Skin epidermis (tissue), 12 donors: ENCODE measurements around the gene SUN2.

Experiments used
- H3K27ac ChIP-seq, 21 experiments: fragments of 200-600 bp; sonication (generic) in 11 of 21; one replicate each; pipeline ENCODE4 v1.5.0; 2020; ENCODE audit warnings: mild to moderate bottlenecking in 3 of 21, inconsistent platforms in 2 of 21, moderate library complexity in 2 of 21
- H3K4me3 ChIP-seq, 7 experiments: fragments of 200-600 bp; sonication (generic) in 2 of 7; one replicate each; pipeline ENCODE4 v1.5.0; 2020; ENCODE audit warnings: inconsistent platforms in 2 of 7, mild to moderate bottlenecking in 2 of 7, moderate library complexity in 1 of 7

The SUN2 gene

GRCh38 chr22:38725900-38726655 is 29.7 kb downstream of the SUN2 start:
- no peak overlapping the region for H3K4me3 ChIP-seq
- H3K27ac ChIP-seq: no peak overlapping the region

GRCh38 chr22:38724926-38725571 is 30.7 kb downstream of the SUN2 start:
- Histone ChIP-seq H3K27ac (no peak overlapping the region), H3K4me3 (no peak overlapping the region)

DNA sequence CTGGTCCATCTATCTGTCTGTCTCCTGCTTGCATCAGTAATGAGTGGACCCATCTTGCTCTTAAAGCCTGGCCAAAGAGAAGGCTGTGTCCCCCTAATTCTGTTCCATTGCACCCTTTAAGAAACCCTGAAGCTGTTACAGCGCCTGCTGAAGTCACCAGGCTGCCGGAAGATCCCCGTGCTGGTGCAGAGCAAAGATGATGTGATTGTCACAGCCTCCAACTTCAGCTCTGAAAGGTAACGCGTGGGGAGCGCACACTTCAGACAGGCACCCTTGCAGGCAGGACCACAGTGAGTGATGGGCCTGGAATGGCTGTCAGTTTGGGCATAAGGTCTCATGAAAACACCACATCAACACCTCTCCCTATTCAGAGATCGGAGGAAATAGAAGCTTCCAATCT is 31.6 kb downstream of the SUN2 start:
- Histone ChIP-seq H3K27ac (no peak overlapping the region), H3K4me3 (no peak overlapping the region)

- Histone ChIP-seq H3K4me3 (no peak overlapping the region), H3K27ac (no peak overlapping the region)
Observed at GRCh38 chr22:38721551-38721950, 34.2 kb downstream of the SUN2 start.

DNA sequence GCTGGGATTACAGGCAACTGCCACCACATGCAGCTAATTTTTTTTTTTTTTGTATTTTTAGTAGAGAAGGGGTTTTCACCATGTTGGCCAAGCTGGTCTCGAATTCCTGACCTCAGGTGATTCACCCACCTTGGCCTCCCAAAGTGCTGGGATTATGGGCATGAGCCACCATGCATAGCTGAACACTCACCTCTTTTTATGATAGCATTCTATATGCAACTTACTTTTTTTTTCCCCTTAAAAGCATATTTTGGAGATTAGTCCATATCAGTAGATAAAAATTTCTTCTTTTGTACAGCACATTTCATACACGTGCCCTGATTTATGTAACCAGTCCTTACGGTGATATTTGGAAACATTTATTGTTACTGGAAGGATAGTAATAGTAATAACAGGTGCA is 35.4 kb downstream of the SUN2 start:
- no peak overlapping the region for H3K27ac ChIP-seq
- no peak overlapping the region for H3K4me3 ChIP-seq

DNA sequence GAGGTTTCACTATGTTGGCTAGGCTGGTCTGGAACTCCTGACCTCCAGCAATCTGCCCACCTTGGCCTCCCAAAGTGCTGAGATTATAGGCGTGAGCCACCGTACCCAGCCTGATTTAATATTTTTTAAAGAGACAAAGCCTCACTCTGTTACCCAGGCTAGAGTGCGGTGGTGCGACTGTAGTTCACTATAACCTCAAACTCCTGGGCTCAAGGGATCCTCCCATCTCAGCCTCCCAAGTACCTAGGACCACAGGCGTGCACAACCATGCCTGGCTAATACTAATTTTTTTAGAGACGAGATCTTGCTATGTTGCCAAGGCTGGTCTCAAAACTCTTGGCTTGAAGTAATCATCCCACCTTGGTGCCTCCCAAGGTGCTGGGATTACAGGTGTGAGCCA is 36.6 kb downstream of the SUN2 start:
- H3K27ac ChIP-seq: peak overlapping the region in 2 of 21 experiments; percentile 18 to 25
- H3K4me3 ChIP-seq: no peak overlapping the region

- no peak overlapping the region for H3K4me3 ChIP-seq
- peak overlapping the region in 3 of 21 experiments; percentile 18 to 44 (median 20) for H3K27ac ChIP-seq
Observed at GRCh38 chr22:38718414-38718813, 37.4 kb downstream of the SUN2 start.

GRCh38 chr22:38717244-38717643 is 38.6 kb downstream of the SUN2 start:
- H3K4me3 ChIP-seq: no peak overlapping the region
- H3K27ac ChIP-seq: peak overlapping the region in 1 of 21 experiments; percentile 32

DNA sequence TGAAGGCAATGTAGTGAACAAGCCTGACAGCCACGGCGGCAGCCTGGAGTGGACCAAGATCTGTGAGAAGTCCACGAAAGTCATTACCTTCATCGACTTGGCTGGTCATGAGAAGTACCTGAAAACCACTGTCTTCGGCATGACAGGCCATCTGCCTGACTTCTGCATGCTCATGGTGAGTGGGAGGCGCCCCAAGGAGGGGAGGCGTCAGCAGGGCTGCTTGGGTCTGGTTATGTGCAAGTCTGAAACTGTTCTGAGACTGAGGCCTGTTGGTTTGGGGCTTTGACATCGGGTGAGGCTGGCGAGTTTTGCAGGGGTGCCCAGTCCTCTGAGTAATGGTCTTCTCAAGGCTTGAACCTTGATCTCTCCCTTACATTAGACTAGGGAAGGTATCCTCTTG is 39.0 kb downstream of the SUN2 start:
- Histone ChIP-seq H3K27ac (no peak overlapping the region), H3K4me3 (no peak overlapping the region)

DNA sequence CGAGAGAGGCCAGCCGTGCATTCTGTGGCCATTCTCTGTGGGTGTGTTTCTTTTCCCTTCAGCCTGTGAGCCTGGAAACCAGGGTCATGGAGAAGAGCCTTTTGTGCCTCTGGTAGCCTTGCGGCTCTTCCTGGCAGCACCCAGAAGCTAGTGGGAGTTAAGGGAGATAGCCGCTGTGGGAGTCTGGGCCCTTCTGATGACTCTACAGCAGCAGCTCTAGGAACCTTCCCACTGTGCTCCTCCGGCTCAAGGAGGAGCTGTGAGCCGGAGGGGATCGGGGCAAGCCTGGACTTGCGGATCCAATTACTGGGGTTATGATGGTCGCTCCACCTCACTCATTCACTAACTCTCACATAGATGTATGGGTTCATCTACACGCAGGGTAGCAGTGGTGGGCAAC is 39.5 kb downstream of the SUN2 start:
- no peak overlapping the region for H3K27ac ChIP-seq
- H3K4me3 ChIP-seq: no peak overlapping the region

GRCh38 chr22:38715852-38716251 is 39.9 kb downstream of the SUN2 start:
- Histone ChIP-seq H3K27ac (no peak overlapping the region), H3K4me3 (no peak overlapping the region)

DNA sequence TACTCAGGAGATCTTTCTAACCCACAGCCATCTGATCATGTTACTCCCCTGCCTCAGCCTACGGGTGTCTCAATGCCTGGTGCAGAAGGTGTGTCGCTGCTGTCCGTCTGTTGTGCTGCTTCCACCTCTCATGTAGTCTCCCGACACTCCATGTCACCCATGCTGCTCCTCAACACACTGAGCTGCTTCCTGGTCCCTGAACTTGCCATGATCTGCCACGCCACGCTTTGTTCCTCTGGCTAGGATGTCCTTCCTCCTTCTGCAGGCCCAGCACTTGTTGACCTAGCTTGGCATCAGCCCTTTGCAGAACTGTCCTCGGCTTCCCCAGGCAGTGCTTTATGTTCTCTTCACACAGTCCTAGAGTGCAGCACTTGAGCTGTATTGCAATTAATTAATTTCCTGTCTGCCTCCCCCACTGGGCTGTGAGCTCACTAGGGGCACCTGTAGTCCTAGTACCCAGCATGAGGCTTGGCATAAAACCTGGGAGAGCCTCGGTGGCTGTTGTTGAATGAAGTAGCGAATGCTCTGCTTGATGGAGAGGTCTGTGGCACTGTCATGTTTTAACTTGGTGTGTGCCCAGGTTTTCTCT is 40.5 kb downstream of the SUN2 start:
- Histone ChIP-seq H3K27ac (peak overlapping the region in 1 of 21 experiments; percentile 21), H3K4me3 (no peak overlapping the region)

- no peak overlapping the region for H3K4me3 ChIP-seq
Observed at GRCh38 chr22:38713921-38714320, 41.9 kb downstream of the SUN2 start.

GRCh38 chr22:38712486-38713207 is 43.2 kb downstream of the SUN2 start:
- H3K27ac ChIP-seq: no peak overlapping the region
- H3K4me3 ChIP-seq: no peak overlapping the region

More at GRCh38 chr22:38713921-38714320, 41.9 kb downstream of the SUN2 start:
- H3K27ac ChIP-seq: no peak overlapping the region

GRCh38 chr22:38710866-38711265 is 44.9 kb downstream of the SUN2 start:
- H3K4me3 ChIP-seq: no peak overlapping the region
- H3K27ac ChIP-seq: no peak overlapping the region

- no peak overlapping the region for H3K4me3 ChIP-seq
- no peak overlapping the region for H3K27ac ChIP-seq
Observed at GRCh38 chr22:38710351-38710750, 45.4 kb downstream of the SUN2 start.

GRCh38 chr22:38709306-38709705 is 46.5 kb downstream of the SUN2 start:
- Histone ChIP-seq H3K27ac (no peak overlapping the region), H3K4me3 (no peak overlapping the region)

DNA sequence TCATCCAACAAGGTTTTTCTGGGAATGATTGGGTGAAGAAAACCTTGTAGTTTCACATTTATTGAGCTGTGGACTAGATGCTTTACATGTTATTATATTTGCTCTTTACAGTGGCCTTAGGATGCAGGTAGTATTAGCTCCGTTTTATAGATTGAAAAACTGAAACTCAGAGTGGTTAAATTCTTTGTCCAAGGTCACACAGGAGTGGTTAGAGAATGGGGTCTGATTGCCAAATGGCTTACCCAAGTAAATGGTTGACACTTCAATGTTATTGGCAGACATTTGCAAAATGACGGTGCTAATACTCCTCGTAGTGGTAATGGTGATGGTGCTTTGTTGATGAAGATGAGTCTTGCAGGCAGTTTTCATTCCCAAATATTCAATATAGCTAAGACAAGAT is 47.8 kb downstream of the SUN2 start:
- H3K27ac ChIP-seq: no peak overlapping the region
- H3K4me3 ChIP-seq: no peak overlapping the region

DNA sequence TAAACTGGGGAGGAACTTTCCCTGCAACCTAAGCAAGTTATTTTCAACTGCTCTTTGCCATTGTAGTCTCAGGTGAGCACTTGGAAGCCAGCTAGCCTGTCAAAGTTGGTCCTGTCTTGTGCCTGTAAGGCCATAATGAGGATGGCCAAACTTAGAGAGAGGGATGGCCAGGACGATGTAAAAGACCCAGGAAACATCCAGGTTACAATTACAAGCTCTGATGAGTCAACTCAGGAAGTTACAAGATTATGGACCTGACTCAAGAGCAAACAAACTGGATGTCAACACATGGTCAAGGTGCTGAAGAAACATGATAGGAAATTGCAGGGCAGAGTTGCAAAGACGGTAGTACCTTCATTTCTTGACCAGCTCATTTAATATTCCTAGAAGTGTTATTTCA is 48.5 kb downstream of the SUN2 start:
- H3K4me3 ChIP-seq: peak overlapping the region in 5 of 7 experiments; percentile 88 to 99 (median 93)

DNA sequence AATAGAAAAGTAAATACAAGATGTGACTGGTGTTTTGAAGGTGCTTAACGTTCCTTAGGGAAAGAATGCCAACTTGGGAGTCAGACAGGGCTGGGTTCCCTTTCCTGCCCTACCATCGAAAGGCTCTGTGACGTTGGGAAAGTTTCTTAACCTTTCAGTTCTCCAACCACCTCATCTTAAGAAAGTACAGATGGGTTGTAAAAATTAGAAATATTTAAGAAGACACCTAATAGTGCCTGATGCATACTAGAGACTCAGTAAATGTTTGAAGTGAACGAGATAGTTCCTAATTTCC is 49.0 kb downstream of the SUN2 start:
- peak overlapping the region in 20 of 21 experiments; percentile 90 to 100 (median 97) for H3K27ac ChIP-seq
- H3K4me3 ChIP-seq: peak overlapping the region; percentile 75 to 99 (median 93)

More for the DNA sequence above, 48.5 kb downstream of the SUN2 start:
- peak overlapping the region in 15 of 21 experiments; percentile 92 to 100 (median 97) for H3K27ac ChIP-seq
